Breast epithelium (tissue), 4 donors: ENCODE results near the gene CYP2W1. TPM values are rescaled to one million over a fixed set of nuclear protein-coding genes. Genes with fewer than 3 reads are reported as not detected.
A peak's percentile ranks its signal among the peaks of the same experiment; 100 is the strongest.

ENCODE experiments used
- DNase-seq, 2 donors: peaks; one replicate each; pipeline ENCODE4 v3.0.0-alpha.2; 2019; ENCODE audit warnings: low spot score in 2 of 2
- H3K27ac ChIP-seq, 2 donors: fragments of 200-600 bp; sonication (generic) in 1 of 2; one replicate each; pipeline ENCODE4 v1.5.1; 2016 to 2019; ENCODE audit warnings: mild to moderate bottlenecking in 1 of 2
- H3K27me3 ChIP-seq, 2 donors: fragments of 200-600 bp; sonication (generic) in 1 of 2; one replicate each; pipeline versions ENCODE4 v1.5.1 to v1.6.0; 2017 to 2019; ENCODE audit warnings: control low read depth in 1 of 2, mild to moderate bottlenecking in 1 of 2
- H3K36me3 ChIP-seq: fragments of 200-600 bp; one replicate; pipeline ENCODE4 v1.5.1; 2019
- H3K4me1 ChIP-seq, 2 donors: fragments of 200-600 bp; sonication (generic); one replicate each; pipeline ENCODE4 v1.5.1; 2016 to 2019; ENCODE audit warnings: control low read depth in 1 of 2
- H3K4me3 ChIP-seq, 3 donors: fragments of 200-600 bp; sonication (generic); 1 replicate in 2 of 3; 2 replicates in 1 of 3; pipeline ENCODE4 v1.5.1; 2016 to 2019; ENCODE audit warnings: mild to moderate bottlenecking in 3 of 3, moderate library complexity in 2 of 3
- H3K9me3 ChIP-seq, 2 donors: fragments of 200-600 bp; sonication (generic) in 1 of 2; one replicate each; pipeline ENCODE4 v1.5.1; 2016 to 2019; ENCODE audit warnings: control low read depth in 1 of 2
- POLR2A ChIP-seq: fragments of 450-650 bp; IDR thresholded peaks from one replicate; pipeline ENCODE4 v1.6.1; 2016; ENCODE audit warnings: antibody characterized with exemption, mild to moderate bottlenecking, moderate library complexity
- POLR2AphosphoS5 ChIP-seq, 3 donors: sonication (generic); formaldehyde crosslinking; IDR thresholded peaks; one replicate each; pipeline ENCODE4 v1.6.1; 2017; ENCODE audit warnings: antibody characterized with exemption in 3 of 3
- intact Hi-C: fragments of 100-400 bp; cut with DNase I; formaldehyde crosslinking; loops from one replicate; pipeline ENCODE4 v1.15.1; 2023; ENCODE audit warnings: low total_unique reads
- total RNA-seq, 3 donors: library from RNA; depleted of rRNA; stranded (reverse); fragments of >200 nt; gene quantifications; one replicate each; pipeline ENCODE4 v1.1.0, GENCODE V29; 2016
- TF ChIP-seq, protein P1 (sequence below), 3 donors: fragments of 450-650 bp; IDR thresholded peaks; one replicate each; pipeline ENCODE4 v1.5.1; 2016 to 2017; ENCODE audit warnings: antibody characterized with exemption in 3 of 3, mild to moderate bottlenecking in 3 of 3, moderate library complexity in 3 of 3

Gene CYP2W1
- total RNA-seq, 3 donors from 2014 or later: not detected

DNA sequence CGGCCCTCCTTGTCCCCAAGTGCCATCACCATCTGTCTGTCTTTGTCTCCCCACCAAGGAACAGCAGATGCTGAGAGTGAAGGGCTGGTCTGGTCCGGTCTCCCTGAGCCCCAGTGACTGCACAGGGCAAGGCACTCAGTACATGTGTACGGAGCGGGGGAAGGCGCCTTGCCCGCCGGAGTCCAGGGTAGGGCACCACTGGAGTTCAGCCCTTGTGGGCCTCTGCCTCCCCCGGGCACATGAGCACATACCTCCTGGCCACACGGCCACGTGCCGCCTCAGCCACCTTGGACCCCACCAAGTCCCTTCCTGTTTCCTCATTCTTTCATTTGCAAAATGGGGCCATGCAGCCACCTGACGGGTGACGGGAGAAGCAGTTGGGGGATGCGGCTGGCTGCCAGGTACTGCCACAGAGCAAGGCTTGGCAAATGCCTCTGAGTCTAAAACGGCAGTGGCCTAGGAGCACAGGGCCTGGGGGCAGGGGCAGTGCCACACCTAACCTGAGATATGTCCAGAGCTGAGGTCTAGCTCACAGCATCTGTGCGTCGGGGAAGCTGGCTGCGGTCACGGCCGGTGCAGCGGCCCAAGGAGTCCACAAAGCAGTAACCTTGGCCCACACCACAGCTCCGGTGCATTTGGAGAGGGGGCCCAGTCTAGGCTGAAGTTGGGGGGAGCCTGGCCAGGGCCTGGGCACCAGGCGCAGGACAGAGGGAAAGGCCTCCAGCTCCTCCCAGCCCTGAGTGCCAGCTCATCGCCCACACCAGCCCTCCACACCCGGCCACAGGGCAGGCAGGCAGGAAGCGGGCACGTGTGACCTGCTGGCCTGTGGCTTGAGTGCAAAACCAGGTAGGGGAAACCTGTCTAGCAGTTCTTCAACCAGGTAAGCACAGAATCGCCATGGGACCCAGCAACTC lies 33.7 kb upstream of the CYP2W1 start:
- Histone ChIP-seq H3K4me3 (no peak overlapping the region), H3K27ac (peak overlapping the region in 1 of 2 donors; percentile 19), H3K27me3 (peaks cover 0 to 21% of the 10 kb centered on the region in 2 donors), H3K4me1 (peaks cover 0 to 4% of the 10 kb centered on the region in 2 donors), H3K36me3 (no peaks in the 10 kb centered on the region), H3K9me3 (no peaks in the 10 kb centered on the region)
- TF ChIP-seq POLR2AphosphoS5 (IDR thresholded peaks at IDR 0.05) (no peak), POLR2A (no peak)
- TF ChIP-seq, protein P1, sequence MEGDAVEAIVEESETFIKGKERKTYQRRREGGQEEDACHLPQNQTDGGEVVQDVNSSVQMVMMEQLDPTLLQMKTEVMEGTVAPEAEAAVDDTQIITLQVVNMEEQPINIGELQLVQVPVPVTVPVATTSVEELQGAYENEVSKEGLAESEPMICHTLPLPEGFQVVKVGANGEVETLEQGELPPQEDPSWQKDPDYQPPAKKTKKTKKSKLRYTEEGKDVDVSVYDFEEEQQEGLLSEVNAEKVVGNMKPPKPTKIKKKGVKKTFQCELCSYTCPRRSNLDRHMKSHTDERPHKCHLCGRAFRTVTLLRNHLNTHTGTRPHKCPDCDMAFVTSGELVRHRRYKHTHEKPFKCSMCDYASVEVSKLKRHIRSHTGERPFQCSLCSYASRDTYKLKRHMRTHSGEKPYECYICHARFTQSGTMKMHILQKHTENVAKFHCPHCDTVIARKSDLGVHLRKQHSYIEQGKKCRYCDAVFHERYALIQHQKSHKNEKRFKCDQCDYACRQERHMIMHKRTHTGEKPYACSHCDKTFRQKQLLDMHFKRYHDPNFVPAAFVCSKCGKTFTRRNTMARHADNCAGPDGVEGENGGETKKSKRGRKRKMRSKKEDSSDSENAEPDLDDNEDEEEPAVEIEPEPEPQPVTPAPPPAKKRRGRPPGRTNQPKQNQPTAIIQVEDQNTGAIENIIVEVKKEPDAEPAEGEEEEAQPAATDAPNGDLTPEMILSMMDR (IDR thresholded peaks at IDR 0.05): no peak
- peak in 1 of 2 donors; percentile 40 for DNase-seq
- intact Hi-C loops: no loop called here

DNA sequence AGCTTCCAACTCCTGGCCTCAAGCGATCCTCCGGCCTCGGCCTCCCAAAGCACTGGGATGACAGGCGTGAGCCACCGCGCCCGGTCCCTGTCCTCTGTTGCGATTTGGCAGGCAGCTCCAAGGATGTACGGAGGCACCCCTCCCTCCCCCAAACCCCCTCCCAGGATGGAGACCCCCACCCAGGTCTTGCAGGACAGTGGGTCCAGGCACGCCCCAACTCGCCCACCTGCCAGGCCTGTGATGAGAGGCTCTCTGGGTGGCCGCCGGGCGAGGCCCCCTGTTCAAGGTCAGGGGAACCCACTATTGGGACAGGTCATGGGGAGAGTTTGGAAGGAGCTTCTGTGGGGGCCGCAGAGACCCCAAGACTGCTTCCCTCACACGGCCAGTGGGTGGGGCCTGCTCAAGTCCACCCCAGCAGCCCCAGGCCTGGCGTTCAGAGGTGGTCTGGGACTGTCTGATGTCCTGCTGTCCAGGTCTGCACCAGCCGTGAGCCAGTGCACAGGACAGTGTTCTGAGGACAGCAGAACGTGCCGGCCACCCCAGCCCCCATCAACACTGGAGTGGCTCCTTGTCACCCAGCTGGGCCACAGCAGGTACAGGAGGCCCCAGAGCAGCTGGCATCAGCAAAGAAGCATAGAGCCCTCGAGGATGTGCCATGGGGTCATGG lies 31.0 kb upstream of the CYP2W1 start:
- no peaks in the 10 kb centered on the region for H3K4me1 ChIP-seq

DNA sequence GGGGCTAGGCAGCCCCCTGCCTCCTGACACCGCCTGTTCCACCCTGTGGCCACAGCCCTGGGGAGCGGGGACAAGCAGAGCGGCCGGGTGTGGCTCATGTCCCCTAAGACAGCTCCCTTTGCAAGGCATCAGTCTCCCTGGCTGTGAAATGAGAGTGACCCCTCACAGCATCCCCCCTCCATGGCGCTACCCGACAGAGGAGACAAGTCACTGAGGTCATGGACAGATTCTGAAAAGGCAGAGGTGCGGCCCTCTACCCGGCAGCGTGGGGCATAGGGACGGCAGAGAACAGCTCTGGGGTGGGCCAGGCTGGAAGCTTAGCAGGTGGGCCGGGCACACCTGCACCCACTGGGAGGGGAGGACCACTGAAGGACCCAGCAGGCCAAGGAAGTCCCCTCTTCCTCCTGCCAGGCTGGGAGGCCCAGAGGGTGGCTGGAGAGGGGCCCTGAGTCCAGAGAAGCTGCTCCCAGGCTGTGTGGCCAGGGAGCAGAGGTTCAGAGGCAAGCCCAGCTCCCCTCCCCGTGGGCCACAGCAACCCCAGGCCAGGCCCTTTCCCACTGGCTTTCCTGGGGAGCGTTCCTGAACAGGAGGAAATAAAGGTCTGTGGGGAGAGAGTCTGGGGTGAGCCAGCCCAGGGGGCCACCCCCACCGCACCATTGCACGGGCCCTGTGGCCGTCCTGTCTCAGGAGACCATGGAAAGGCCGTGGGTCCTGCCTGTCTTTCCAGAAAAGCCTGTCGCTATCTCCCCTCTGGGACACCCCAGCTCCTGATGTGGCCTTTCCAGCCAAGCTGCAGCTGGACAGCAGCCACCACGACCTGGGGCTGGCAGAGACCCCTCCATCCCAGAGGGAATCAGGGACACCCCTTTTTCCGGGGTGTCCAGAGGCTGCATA lies 30.2 kb upstream of the CYP2W1 start:
- no peak overlapping the region for H3K27ac ChIP-seq
- H3K4me3 ChIP-seq: peak overlapping the region in 2 of 3 donors; percentile 50 to 71

More for the DNA sequence above, 31.0 kb upstream of the CYP2W1 start:
- intact Hi-C loops: loop anchor here (2.0 kb wide), 1 partner anchor 43 kb away; no protein-coding TSS in a partner anchor
- no peaks in the 10 kb centered on the region for H3K9me3 ChIP-seq
- no peak overlapping the region for H3K4me3 ChIP-seq
- DNase-seq: peak in 1 of 2 donors; percentile 37
- no peaks in the 10 kb centered on the region for H3K36me3 ChIP-seq
- TF ChIP-seq POLR2A (no peak), POLR2AphosphoS5 (IDR thresholded peaks at IDR 0.05) (no peak)
- TF ChIP-seq, protein P1 (IDR thresholded peaks at IDR 0.05): no peak
- peaks cover 0 to 21% of the 10 kb centered on the region in 2 donors for H3K27me3 ChIP-seq
- H3K27ac ChIP-seq: no peak overlapping the region

DNA sequence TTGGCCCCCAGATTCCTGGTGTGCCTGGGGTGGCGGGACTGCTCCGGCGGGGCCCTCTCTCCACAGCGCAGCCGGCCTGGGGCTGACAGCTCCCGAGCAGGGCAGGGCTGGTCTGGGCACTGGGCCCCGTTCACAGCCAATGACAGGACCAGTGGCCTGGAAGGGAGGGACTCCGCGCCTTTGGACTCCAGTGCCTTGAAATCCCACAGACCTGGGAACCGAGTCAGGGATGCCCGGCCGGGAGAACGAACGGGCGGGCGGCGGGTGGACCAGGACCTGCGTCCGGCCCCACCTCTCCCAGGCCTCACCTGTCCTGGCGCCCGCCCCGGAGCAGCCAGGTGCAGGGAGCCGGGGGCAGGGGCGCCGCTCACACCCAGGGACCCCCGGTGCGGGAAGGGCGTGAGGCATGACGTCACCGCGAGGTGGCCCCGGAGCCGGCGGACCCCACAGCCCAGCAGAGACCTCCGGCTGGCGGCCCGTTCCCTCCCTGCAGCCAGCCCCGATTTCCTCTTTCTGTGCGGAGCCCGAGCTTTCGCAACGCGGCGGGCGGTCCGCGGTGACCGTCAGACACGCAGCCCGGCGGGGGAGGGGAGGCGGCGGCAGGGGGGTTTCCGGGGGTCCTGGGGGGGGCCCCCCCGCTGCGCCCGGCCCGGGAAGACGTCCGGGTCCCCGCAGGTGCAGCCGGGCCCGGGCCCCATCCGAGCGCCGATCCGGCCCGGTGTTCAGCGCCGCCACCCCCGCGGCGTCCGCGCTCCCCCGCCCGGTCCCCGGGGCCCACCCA lies 29.2 kb upstream of the CYP2W1 start:
- TF ChIP-seq POLR2AphosphoS5 (IDR thresholded peaks at IDR 0.05): no peak
- no peak for TF ChIP-seq POLR2A
- TF ChIP-seq, protein P1 (IDR thresholded peaks at IDR 0.05): no peak
- Histone ChIP-seq H3K4me3 (peak overlapping the region; percentile 50 to 71 (median 60)), H3K4me1 (no peaks in the 10 kb centered on the region), H3K9me3 (no peaks in the 10 kb centered on the region), H3K27me3 (peaks cover 0 to 27% of the 10 kb centered on the region in 2 donors), H3K36me3 (no peaks in the 10 kb centered on the region), H3K27ac (no peak overlapping the region)
- intact Hi-C loops: loop anchor here (2.0 kb wide), 1 partner anchor 45 kb away; no protein-coding TSS in a partner anchor
- DNase-seq: peak; percentile 41 to 68

More for the DNA sequence above, 30.2 kb upstream of the CYP2W1 start:
- peak in 1 of 2 donors; percentile 38 for DNase-seq
- H3K4me1 ChIP-seq: no peaks in the 10 kb centered on the region
- H3K36me3 ChIP-seq: no peaks in the 10 kb centered on the region
- intact Hi-C loops: loop anchor here (2.0 kb wide), 1 partner anchor 44 kb away; no protein-coding TSS in a partner anchor
- TF ChIP-seq POLR2AphosphoS5 (IDR thresholded peaks at IDR 0.05) (no peak), POLR2A (no peak)
- TF ChIP-seq, protein P1 (IDR thresholded peaks at IDR 0.05): no peak
- no peaks in the 10 kb centered on the region for H3K9me3 ChIP-seq
- peaks cover 0 to 21% of the 10 kb centered on the region in 2 donors for H3K27me3 ChIP-seq
